ENCODE measurements around the gene RADIL.

Gene RADIL

GRCh38 chr7:4882169-4883032 lies 1.1 kb downstream of the RADIL start:
- DNase-seq, result no peak

DNA sequence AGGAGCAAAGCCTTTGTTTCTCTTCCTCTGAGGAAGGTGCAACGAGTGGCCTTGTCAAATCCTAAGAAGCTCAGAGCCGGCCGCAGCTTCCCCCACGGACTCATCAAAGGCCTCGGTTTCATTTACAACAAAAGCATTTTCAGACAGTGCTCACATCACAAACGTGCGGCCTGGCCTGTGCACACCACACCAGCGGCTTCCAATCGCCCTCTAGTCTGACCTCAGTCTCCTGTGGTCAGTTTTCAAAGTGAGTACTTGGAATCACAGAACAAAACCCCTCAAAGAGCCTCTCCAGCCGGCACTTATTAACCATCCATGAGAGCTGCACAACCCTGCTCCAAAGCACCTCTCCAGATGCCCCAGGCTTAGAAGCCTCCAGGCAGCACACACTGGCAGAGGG lies 3.3 kb downstream of the RADIL start:
- DNase-seq, result no peak

- no peak for DNase-seq
Measured at GRCh38 chr7:4879396-4880081, 4.0 kb downstream of the RADIL start.

DNA sequence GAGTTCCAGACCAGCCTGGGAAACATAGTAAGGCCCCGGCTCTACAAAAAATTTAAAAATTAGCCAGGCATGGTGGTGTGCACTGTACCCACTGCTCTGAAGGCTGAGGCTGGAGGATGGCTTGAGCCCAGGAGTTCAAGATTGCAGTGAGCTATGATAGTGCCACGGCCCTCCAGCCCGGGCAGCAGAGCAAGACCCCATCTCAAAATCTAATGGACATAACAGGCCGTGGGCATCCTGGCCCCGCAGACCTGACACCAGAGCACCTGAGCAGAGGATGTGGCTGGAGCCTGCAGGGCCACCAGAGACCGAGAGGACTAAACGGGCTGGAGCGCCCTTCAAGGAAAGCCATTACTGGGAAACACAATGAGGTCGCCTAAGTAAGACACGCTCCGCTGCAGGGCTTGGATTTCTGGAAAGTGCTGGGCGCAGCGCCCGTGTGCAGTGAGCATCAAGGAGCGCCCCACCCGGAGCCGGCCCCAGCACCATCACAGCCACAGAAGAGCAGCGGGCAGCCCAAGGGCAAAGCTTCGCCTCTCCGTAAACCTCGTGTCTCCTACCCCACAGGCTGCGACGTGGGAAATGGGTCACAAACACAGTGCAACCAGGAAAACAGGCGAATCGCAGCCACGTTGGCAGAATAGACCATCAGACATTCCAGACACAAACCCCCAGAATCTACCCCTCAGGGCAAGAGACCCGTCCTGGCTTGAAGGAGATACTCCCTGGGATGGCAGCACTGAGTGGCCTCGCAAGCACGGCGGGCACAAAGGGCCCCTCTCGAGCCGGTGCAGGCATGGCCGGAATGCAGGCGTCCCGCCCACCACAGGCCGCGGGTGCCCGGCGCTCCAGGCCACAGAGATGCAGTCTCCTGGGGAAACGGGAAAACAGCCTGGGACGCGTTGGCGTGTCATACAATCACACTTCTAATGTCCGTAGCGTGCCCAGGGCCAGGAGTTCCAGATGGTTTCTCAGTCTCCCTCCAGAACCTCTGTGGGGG lies 4.9 kb downstream of the RADIL start:
- DNase-seq, result no peak

DNA sequence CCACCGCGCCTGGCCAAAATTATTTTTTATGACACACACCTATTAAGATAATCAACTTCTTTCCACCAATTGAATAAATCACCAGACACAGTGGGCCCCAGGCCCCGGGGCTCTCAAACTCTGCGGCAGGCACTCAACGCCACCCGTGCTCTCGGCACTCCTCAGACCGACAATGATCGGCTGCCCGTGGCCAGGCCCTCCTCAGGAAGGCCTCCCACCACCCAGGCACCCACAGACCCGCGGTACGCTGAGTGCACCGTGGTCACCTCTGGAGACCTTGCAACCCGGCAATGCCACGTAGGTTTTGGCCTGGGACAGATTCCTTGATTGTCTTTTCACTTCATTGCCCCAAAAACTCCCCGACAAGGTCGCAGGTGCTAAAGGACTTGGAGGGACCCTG lies 6.9 kb downstream of the RADIL start:
- no peak for DNase-seq

DNA sequence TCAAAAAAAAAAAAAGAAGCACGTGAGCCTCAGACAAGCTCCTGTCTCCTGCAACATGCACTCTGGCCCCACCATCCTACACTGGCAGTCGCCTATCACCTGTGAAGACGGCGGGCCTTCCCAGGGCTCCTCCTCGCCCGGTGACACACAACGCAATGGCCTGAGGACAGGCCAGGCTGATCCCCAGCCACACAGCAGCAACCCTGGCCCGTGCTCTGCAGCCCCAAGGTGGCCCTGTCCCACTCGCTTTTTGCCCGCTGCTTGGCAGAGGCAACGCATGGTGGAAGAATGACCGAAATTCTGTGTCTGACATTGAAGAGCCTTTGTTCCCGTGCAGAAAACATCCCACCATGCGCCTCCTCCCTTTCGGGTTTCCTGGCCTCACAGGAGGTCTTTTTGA lies 8.1 kb downstream of the RADIL start:
- DNase-seq, result no peak

DNA sequence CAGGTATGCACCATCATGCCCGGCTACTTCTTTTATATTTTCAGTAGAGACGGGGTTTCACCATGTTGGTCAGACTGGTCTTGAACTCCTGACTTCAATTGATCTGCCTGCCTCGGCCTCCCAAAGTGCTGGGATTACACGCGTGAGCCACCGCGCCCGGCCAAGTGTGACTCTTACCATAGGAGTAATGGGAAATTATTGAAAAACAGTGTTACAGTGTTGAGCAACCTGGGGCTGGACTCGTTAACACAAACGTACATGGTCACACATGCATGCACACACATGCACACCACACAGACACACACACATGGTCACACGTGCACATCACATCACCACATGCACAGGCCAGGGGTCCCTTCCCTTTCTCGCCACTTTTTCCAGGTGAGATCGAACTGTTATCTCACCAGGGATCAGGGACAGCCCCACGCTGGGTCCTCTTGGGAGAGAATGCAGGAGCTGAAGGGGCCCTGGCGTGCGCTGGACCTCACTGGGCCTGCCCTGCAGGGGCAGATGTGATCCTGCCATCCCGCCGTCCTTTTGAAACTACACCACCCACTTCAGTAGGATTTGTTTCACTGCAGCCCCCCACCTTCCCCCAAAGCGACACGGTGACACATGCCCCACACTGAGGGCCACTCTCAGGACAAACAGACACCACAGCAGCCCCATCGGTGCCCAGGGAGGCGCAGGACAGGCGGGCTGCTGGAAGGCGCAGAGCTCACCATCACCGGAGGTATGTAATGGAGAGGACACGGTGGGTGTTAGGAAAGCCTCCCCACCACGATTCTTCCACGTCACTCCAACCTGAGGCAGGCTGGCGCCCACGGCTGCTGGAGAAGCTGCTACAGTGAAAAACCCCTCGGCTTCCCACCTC lies 10.2 kb downstream of the RADIL start:
- no peak for DNase-seq

- peak; percentile 16 for DNase-seq
Measured at GRCh38 chr7:4871930-4872675, 11.4 kb downstream of the RADIL start.

DNA sequence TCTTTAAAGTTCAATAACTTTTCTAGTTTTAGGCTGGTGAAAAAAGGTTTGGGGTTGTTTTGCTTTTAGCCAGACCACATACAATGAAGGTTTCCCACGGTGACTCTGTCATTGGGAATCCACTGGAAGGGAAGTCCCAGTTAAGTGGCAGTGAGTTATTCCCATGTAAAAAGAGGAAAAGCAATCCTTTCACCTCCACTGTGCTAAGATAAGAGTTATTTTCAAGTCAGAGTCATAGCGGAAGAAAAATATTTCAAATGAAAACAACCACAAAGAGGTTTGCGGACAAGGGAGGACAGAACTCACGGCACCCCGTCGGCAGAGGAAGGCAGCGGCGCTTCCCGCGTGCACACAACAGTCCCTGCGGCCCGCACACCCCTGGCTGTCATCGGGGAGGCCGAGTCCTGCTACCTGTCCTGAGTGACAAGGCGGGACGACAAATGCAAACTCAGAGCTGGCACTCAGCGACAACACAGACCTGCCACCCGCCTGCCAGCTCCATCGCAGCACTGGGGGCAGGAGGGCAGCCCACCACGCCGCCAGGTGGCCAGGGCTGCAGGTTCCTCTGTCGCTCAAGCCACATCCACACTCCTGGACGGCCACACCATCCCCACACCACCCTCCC lies 12.3 kb downstream of the RADIL start:
- DNase-seq, result no peak

GRCh38 chr7:4868493-4868892 lies 15.0 kb downstream of the RADIL start:
- DNase-seq, result no peak

GRCh38 chr7:4866528-4867496 lies 16.7 kb downstream of the RADIL start:
- DNase-seq, result no peak

DNA sequence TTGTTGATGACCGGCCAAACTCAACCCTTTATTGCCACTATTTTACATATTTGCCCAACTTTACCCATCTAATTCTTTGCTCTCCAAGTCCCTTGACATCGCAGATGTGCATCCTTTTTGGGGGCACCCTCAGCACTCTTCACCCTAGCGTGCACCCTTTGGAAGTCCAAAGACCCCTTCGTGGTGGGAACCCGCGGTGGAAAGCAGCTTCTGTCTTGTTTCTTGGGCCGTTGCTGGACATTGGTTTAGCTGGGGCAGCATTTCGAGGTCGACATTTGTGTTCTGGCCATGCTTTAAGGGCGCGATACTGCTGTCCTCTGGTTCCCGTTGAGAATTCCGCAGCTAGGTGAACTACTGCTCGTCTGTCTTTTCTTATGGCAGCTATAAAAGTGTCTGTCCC lies 21.4 kb downstream of the RADIL start:
- no peak for DNase-seq

GRCh38 chr7:4861673-4862072 lies 21.8 kb downstream of the RADIL start, which contains the start of gene PAPOLB:
Gene PAPOLB (minus strand): TSS chr7:4862030. CDS start chr7:4861810, 220 bp downstream.
- no peak for DNase-seq

- DNase-seq, result no peak
Measured at GRCh38 chr7:4861227-4861626, 22.3 kb downstream of the RADIL start.

DNA sequence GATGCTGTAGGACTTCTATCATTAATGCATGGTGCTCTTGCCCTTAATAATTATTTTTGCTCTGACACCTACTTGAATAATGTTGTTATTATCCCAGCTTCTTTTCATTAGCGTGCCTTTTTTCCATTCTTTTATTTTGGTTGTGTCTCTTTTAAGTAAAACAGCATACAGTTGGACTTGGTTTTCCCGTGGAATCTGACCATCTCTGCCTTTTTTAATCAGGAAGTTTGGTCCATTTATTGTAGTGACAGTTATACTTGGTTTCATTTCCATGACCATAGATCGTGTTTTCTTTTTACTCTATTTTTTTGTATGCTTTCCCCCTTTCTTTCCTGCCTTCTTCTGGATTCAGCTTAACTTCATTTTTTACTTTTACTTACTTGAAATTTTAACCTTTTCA lies 26.3 kb downstream of the RADIL start:
- DNase-seq, result no peak

DNA sequence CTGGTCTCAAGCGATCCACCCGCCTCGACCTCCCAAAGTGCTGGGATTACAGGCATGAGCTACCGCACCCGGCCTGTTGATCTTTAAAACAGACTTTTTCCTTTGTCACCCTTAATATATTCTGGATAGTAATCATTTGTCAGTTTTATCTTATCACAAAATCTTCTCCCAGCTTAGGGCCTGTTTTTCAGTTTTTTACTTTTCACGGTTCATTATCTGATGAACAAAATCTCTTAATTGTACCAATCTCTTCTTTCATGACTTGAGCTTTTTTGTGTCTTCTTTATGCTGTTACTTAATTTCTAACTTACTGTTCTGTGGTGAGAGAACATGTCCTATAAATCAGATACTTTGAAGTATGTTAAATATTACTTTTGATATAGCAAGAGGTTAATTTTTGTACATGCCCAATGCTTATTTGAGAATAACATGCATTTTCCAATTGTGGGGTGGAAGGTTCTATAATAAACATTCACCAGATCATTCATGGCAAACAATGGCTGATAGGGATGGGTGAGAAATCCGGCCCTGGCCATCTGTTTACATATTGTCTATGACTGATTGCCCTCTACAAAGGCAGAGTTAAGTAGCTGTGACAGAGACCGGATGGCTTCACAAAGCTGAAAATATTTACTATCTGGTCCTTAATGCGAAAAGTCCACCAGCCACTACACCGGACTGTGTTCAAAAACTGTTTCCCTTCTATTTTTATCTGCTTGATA lies 27.0 kb downstream of the RADIL start:
- DNase-seq, result no peak

- no peak for DNase-seq
Measured at GRCh38 chr7:4854916-4855315, 28.6 kb downstream of the RADIL start.

Measured in NK-92 treated with Interleukin-12 subunit alpha and Interleukin-12 subunit beta, amount 100 ng/mL, for 24 hours (cell line).